HAP-1 (cell line): ENCODE measurements around the gene PYHIN1.

ENCODE experiments used
- DNase-seq, 2 experiments: peaks; one replicate each; pipeline ENCODE4 v3.0.0-alpha.2; 2016 to 2020; ENCODE audit warnings: low spot score in 2 of 2
- H3K27me3 ChIP-seq: fragments of 250-450 bp; sonication (Bioruptor Pico); 2 replicates; pipeline ENCODE4 v1.5.1; 2020; ENCODE audit warnings: low read depth, mild to moderate bottlenecking, moderate library complexity
- H3K36me3 ChIP-seq: fragments of 250-450 bp; sonication (Bioruptor Pico); replicated peaks from 2 replicates; pipeline ENCODE4 v1.5.1; 2020; ENCODE audit warnings: mild to moderate bottlenecking
- H3K4me1 ChIP-seq: fragments of 250-450 bp; sonication (Bioruptor Pico); 2 replicates; pipeline ENCODE4 v1.5.1; 2020; ENCODE audit warnings: mild to moderate bottlenecking
- H3K4me3 ChIP-seq: fragments of 250-450 bp; sonication (Bioruptor Pico); 2 replicates; pipeline ENCODE4 v1.5.1; 2020; ENCODE audit warnings: mild to moderate bottlenecking, moderate library complexity
- H3K9me3 ChIP-seq: fragments of 250-450 bp; sonication (Bioruptor Pico); 2 replicates; pipeline ENCODE4 v1.5.1; 2020; ENCODE audit warnings: mild to moderate bottlenecking, moderate library complexity
- in situ Hi-C: fragments of 300-500 bp; cut with MboI; formaldehyde crosslinking; loops from 3 replicates; pipeline ENCODE4 v1.14.3; 2020; ENCODE audit warnings: low sequenced_read_pairs, inconsistent platforms, mixed read lengths

PYHIN1 gene

GRCh38 chr1:158931055-158931737 is at the start of gene PYHIN1:
Gene PYHIN1, plus strand, starts transcription at chr1:158931552. Its CDS starts 5,359 bp downstream, at chr1:158936911.
- Histone ChIP-seq H3K4me1 (no peaks in the 10 kb centered on the region), H3K36me3 (no peaks in the 10 kb centered on the region), H3K27me3 (no peaks in the 10 kb centered on the region), H3K9me3 (no peaks in the 10 kb centered on the region), H3K4me3 (no peak within 1 kb of the TSS)
- in situ Hi-C loops = no loop called here
- DNase-seq = no peak

DNA sequence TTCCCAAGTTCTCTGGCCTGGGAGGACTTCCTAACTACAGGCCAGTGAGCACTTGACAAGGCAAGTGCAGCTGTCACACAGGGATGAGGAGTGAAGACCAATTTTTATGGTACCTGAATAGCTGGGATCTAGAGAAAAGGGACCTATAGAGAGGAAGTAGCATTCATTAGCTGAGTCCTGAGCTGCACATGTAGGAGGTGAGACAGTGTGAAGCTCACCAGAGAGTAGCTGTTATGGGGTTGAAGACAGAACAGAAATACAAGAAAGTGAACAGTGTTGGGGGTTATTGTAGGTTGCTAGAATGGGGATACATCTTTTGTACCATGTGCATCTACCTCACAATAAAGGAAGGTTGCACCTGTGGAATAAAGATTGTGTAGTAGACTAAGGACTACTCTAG is 37.7 kb upstream of the PYHIN1 start:
- H3K36me3 ChIP-seq = no peaks in the 10 kb centered on the region
- DNase-seq = no peak
- no peaks in the 10 kb centered on the region for H3K27me3 ChIP-seq
- no peaks in the 10 kb centered on the region for H3K4me1 ChIP-seq
- no peak overlapping the region for H3K4me3 ChIP-seq
- in situ Hi-C loops = no loop called here
- no peaks in the 10 kb centered on the region for H3K9me3 ChIP-seq

GRCh38 chr1:158898722-158899121 is 32.6 kb upstream of the PYHIN1 start:
- DNase-seq = no peak
- Histone ChIP-seq H3K27me3 (no peaks in the 10 kb centered on the region), H3K36me3 (no peaks in the 10 kb centered on the region), H3K4me3 (no peak overlapping the region), H3K9me3 (no peaks in the 10 kb centered on the region), H3K4me1 (no peaks in the 10 kb centered on the region)
- in situ Hi-C loops = no loop called here

DNA sequence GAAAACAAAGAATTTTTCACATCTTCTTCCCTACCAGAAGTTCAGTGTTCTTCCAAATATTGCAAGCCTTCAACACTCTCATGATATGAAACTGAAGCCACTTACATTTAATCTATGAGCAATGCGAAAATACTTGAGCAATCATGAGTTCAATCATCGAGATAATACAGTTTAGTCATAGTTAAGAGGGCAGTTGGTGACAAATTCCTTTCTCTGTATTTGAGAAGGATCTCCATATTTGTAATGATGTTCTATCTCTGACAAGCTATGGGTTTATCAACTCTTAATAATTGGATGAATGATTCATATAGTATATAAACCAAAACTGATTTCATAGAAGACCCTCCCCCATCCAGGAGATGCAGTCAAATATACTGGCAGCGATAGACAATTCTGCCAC is 29.7 kb upstream of the PYHIN1 start:
- in situ Hi-C loops = no loop called here
- H3K4me3 ChIP-seq = no peak overlapping the region

GRCh38 chr1:158916085-158916484 is 15.3 kb upstream of the PYHIN1 start:
- no peak for DNase-seq
- no peaks in the 10 kb centered on the region for H3K9me3 ChIP-seq
- in situ Hi-C loops = no loop called here

More for the DNA sequence above, 29.7 kb upstream of the PYHIN1 start:
- Histone ChIP-seq H3K9me3 (no peaks in the 10 kb centered on the region), H3K36me3 (no peaks in the 10 kb centered on the region), H3K27me3 (no peaks in the 10 kb centered on the region), H3K4me1 (no peaks in the 10 kb centered on the region)
- no peak for DNase-seq

GRCh38 chr1:158924677-158925076 is 6.7 kb upstream of the PYHIN1 start:
- in situ Hi-C loops = no loop called here
- Histone ChIP-seq H3K4me3 (no peak overlapping the region), H3K9me3 (no peaks in the 10 kb centered on the region), H3K4me1 (no peaks in the 10 kb centered on the region), H3K36me3 (no peaks in the 10 kb centered on the region), H3K27me3 (no peaks in the 10 kb centered on the region)
- DNase-seq = no peak

More at GRCh38 chr1:158916085-158916484, 15.3 kb upstream of the PYHIN1 start:
- H3K4me3 ChIP-seq = no peak overlapping the region
- H3K27me3 ChIP-seq = no peaks in the 10 kb centered on the region
- H3K4me1 ChIP-seq = no peaks in the 10 kb centered on the region
- H3K36me3 ChIP-seq = no peaks in the 10 kb centered on the region

DNA sequence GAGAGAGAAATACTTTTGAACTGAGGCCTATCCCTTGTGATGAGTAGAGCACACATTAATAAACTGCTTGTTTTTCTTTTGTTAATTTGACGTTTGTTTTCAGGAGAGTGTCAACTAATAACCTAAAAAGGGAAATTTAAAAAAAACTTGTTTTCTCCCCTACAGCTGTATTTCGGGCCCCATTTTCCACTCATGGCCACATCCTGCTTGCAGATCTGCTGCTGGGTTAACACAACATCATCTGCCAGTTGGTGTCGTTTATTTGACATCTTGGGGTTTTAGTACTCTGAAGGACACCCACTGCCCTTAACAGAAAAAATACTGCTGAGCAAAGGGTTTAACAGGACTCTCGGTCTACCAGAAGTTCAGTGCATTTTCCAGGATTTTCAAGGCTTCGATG is 848 bp upstream of the PYHIN1 start:
- Histone ChIP-seq H3K27me3 (no peaks in the 10 kb centered on the region), H3K36me3 (no peaks in the 10 kb centered on the region), H3K4me3 (no peak overlapping the region), H3K4me1 (no peaks in the 10 kb centered on the region), H3K9me3 (no peaks in the 10 kb centered on the region)
- in situ Hi-C loops = no loop called here
- DNase-seq = no peak

GRCh38 chr1:158932171-158932570 is 819 bp downstream of the PYHIN1 start:
- Histone ChIP-seq H3K4me1 (no peaks in the 10 kb centered on the region), H3K4me3 (no peak overlapping the region), H3K27me3 (no peaks in the 10 kb centered on the region), H3K36me3 (no peaks in the 10 kb centered on the region), H3K9me3 (no peaks in the 10 kb centered on the region)
- in situ Hi-C loops = no loop called here
- no peak for DNase-seq

- Histone ChIP-seq H3K4me1 (no peaks in the 10 kb centered on the region), H3K9me3 (no peaks in the 10 kb centered on the region), H3K4me3 (no peak overlapping the region), H3K36me3 (no peaks in the 10 kb centered on the region), H3K27me3 (no peaks in the 10 kb centered on the region)
- in situ Hi-C loops = no loop called here
- no peak for DNase-seq
These were observed 2.3 kb downstream of the PYHIN1 start for GRCh38 chr1:158933621-158934020.

- H3K9me3 ChIP-seq = no peaks in the 10 kb centered on the region
- in situ Hi-C loops = no loop called here
- no peaks in the 10 kb centered on the region for H3K36me3 ChIP-seq
- H3K4me1 ChIP-seq = no peaks in the 10 kb centered on the region
- H3K4me3 ChIP-seq = no peak overlapping the region
- no peaks in the 10 kb centered on the region for H3K27me3 ChIP-seq
- DNase-seq = no peak
These were observed 7.8 kb downstream of the PYHIN1 start for GRCh38 chr1:158939180-158939579.

- H3K9me3 ChIP-seq = no peaks in the 10 kb centered on the region
- no peaks in the 10 kb centered on the region for H3K36me3 ChIP-seq
- in situ Hi-C loops = no loop called here
- no peaks in the 10 kb centered on the region for H3K27me3 ChIP-seq
- no peak for DNase-seq
- no peaks in the 10 kb centered on the region for H3K4me1 ChIP-seq
- H3K4me3 ChIP-seq = no peak overlapping the region
These were observed 10.0 kb downstream of the PYHIN1 start for GRCh38 chr1:158941317-158941716.

DNA sequence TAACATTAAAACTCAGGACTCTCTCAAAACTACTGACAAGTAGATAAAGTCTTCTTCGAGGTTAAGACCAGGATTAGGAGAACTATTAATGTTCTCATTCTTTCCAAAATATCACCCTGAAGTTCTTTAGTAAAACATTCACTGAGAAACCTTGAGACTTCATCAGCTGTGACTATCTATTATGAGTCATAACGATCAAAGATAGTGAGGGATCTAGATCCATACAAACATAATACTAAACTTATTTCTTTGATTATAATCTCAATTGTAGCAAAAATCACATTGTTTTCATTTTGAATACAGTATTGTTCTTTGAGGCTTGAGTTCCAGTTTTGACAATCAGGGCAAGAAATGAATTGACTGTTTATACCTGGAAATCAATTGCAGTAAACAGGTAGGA is 11.1 kb downstream of the PYHIN1 start:
- Histone ChIP-seq H3K4me3 (no peak overlapping the region), H3K27me3 (no peaks in the 10 kb centered on the region), H3K9me3 (no peaks in the 10 kb centered on the region), H3K36me3 (no peaks in the 10 kb centered on the region), H3K4me1 (no peaks in the 10 kb centered on the region)
- in situ Hi-C loops = no loop called here
- no peak for DNase-seq

- Histone ChIP-seq H3K27me3 (no peaks in the 10 kb centered on the region), H3K36me3 (no peaks in the 10 kb centered on the region), H3K9me3 (no peaks in the 10 kb centered on the region), H3K4me1 (no peaks in the 10 kb centered on the region), H3K4me3 (no peak overlapping the region)
- no peak for DNase-seq
- in situ Hi-C loops = no loop called here
These were observed 11.7 kb downstream of the PYHIN1 start for GRCh38 chr1:158943059-158943458.

GRCh38 chr1:158945061-158945460 is 13.7 kb downstream of the PYHIN1 start:
- in situ Hi-C loops = no loop called here
- H3K36me3 ChIP-seq = no peaks in the 10 kb centered on the region
- H3K4me1 ChIP-seq = no peaks in the 10 kb centered on the region
- no peak overlapping the region for H3K4me3 ChIP-seq
- DNase-seq = no peak
- no peaks in the 10 kb centered on the region for H3K9me3 ChIP-seq
- no peaks in the 10 kb centered on the region for H3K27me3 ChIP-seq

- no peak for DNase-seq
- in situ Hi-C loops = no loop called here
- no peaks in the 10 kb centered on the region for H3K9me3 ChIP-seq
- H3K27me3 ChIP-seq = no peaks in the 10 kb centered on the region
- H3K36me3 ChIP-seq = no peaks in the 10 kb centered on the region
- H3K4me1 ChIP-seq = no peaks in the 10 kb centered on the region
- no peak overlapping the region for H3K4me3 ChIP-seq
These were observed 15.4 kb downstream of the PYHIN1 start for GRCh38 chr1:158946785-158947184.
